DMS153 treated with DMSO at 0.1 percent for 48 hours (cell line): ENCODE measurements around the gene SLC15A4.

Experiments used
- DNase-seq: peaks from one replicate; lab custom pipeline; 2025; ENCODE audit not compliant: unreplicated experiment; lab: John Stamatoyannopoulos, UW

The SLC15A4 gene

GRCh38 chr12:128795530-128796361, 28.0 kb downstream of the SLC15A4 start:
- no peak for DNase-seq

GRCh38 chr12:128794661-128795529, 28.9 kb downstream of the SLC15A4 start:
- DNase-seq: no peak

- DNase-seq: no peak
Measured at GRCh38 chr12:128793701-128794100, 30.1 kb downstream of the SLC15A4 start.

GRCh38 chr12:128792881-128793280, 30.9 kb downstream of the SLC15A4 start:
- DNase-seq: no peak

- DNase-seq: no peak
Measured at GRCh38 chr12:128792398-128792797, 31.4 kb downstream of the SLC15A4 start.

- DNase-seq: no peak
Measured at GRCh38 chr12:128791395-128792322, 32.1 kb downstream of the SLC15A4 start.

GRCh38 chr12:128790653-128791373, 32.9 kb downstream of the SLC15A4 start:
- no peak for DNase-seq

- DNase-seq: no peak
Measured at GRCh38 chr12:128790221-128790620, 33.5 kb downstream of the SLC15A4 start.

- DNase-seq: no peak
Measured at GRCh38 chr12:128789356-128789929, 34.3 kb downstream of the SLC15A4 start.

- no peak for DNase-seq
Measured at GRCh38 chr12:128787827-128788226, 35.9 kb downstream of the SLC15A4 start.

- DNase-seq: no peak
Measured at GRCh38 chr12:128786741-128787391, 36.9 kb downstream of the SLC15A4 start.

- no peak for DNase-seq
Measured at GRCh38 chr12:128784030-128784760, 39.6 kb downstream of the SLC15A4 start.

- DNase-seq: no peak
Measured at GRCh38 chr12:128783129-128783574, 40.6 kb downstream of the SLC15A4 start.

GRCh38 chr12:128779901-128780300, 43.9 kb downstream of the SLC15A4 start:
- no peak for DNase-seq

GRCh38 chr12:128772249-128772648, 51.5 kb downstream of the SLC15A4 start:
- DNase-seq: no peak

- no peak for DNase-seq
Measured at GRCh38 chr12:128771681-128772080, 52.1 kb downstream of the SLC15A4 start.

GRCh38 chr12:128767518-128767917, 56.2 kb downstream of the SLC15A4 start:
- no peak for DNase-seq

- DNase-seq: no peak
Measured at GRCh38 chr12:128766738-128767501, 56.8 kb downstream of the SLC15A4 start.
